HK-2 (cell line): ENCODE measurements around the gene ENOX1.

Experiments used
- DNase-seq: peaks from one replicate; pipeline ENCODE4 v3.0.0-alpha.2; 2018; ENCODE audit not compliant: unreplicated experiment

ENOX1 gene

GRCh38 chr13:43388282-43389034, 398.3 kb downstream of the ENOX1 start:
- no peak for DNase-seq

GRCh38 chr13:43387880-43388279, 398.9 kb downstream of the ENOX1 start:
- DNase-seq, result no peak

- DNase-seq, result no peak
These were observed 403.1 kb downstream of the ENOX1 start for GRCh38 chr13:43383498-43384165.

GRCh38 chr13:43379738-43380137, 407.0 kb downstream of the ENOX1 start:
- no peak for DNase-seq

GRCh38 chr13:43377973-43378372, 408.8 kb downstream of the ENOX1 start:
- DNase-seq, result no peak

- DNase-seq, result no peak
These were observed 409.6 kb downstream of the ENOX1 start for GRCh38 chr13:43377149-43377548.

- no peak for DNase-seq
These were observed 410.2 kb downstream of the ENOX1 start for GRCh38 chr13:43376596-43376995.

- DNase-seq, result no peak
These were observed 410.8 kb downstream of the ENOX1 start for GRCh38 chr13:43375797-43376465.

- DNase-seq, result no peak
These were observed 412.2 kb downstream of the ENOX1 start for GRCh38 chr13:43374621-43375020.

- DNase-seq, result no peak
These were observed 413.4 kb downstream of the ENOX1 start for GRCh38 chr13:43373400-43373799.

GRCh38 chr13:43370842-43371241, 415.9 kb downstream of the ENOX1 start:
- no peak for DNase-seq

GRCh38 chr13:43369319-43369718, 417.5 kb downstream of the ENOX1 start:
- DNase-seq, result no peak

GRCh38 chr13:43368003-43368402, 418.8 kb downstream of the ENOX1 start:
- DNase-seq, result no peak

- no peak for DNase-seq
These were observed 421.8 kb downstream of the ENOX1 start for GRCh38 chr13:43365039-43365344.

- no peak for DNase-seq
These were observed 422.3 kb downstream of the ENOX1 start for GRCh38 chr13:43364210-43365038.

- DNase-seq, result no peak
These were observed 423.4 kb downstream of the ENOX1 start for GRCh38 chr13:43363156-43363953.

- DNase-seq, result no peak
These were observed 424.2 kb downstream of the ENOX1 start for GRCh38 chr13:43362556-43362955.

GRCh38 chr13:43360892-43361610, 425.7 kb downstream of the ENOX1 start:
- no peak for DNase-seq

GRCh38 chr13:43360171-43360570, 426.6 kb downstream of the ENOX1 start:
- DNase-seq, result no peak

- DNase-seq, result no peak
These were observed 427.2 kb downstream of the ENOX1 start for GRCh38 chr13:43359536-43359935.

GRCh38 chr13:43357564-43357963, 429.2 kb downstream of the ENOX1 start:
- DNase-seq, result no peak
